CD4-positive, alpha-beta T cell (primary cell): Measurements from ENCODE around the gene TSC22D1. TPM values are rescaled to one million over a fixed set of nuclear protein-coding genes. Genes with fewer than 3 reads are reported as not detected.

Source experiments
- ATAC-seq: fragments of 200-7000 bp; cut with Tn5 transposase; one replicate; pipeline ENCODE4 v1.10.0; 2022; ENCODE audit warnings: mild to moderate bottlenecking; ENCODE audit not compliant: poor library complexity
- CTCF ChIA-PET: fragments of 350-600 bp; sonication (Branson Sonifier 250); formaldehyde crosslinking; loops from one replicate; lab custom pipeline; 2021; ENCODE audit warnings: antibody characterized with exemption, inconsistent platforms; lab: Charles Lee
- POLR2A ChIA-PET: fragments of 350-600 bp; sonication (Branson Sonifier 250); formaldehyde crosslinking; loops from one replicate; lab custom pipeline; 2021; ENCODE audit warnings: antibody characterized with exemption, inconsistent platforms; lab: Charles Lee
- DNase-seq, 14 experiments: peaks; one replicate each; pipeline ENCODE4 v3.0.0-alpha.2; 2013 to 2020; ENCODE audit warnings: mixed read lengths in 2 of 14
- H3K27ac ChIP-seq, 2 donors: one replicate each; pipeline versions ENCODE4 v1.5.1 to v1.7.0; 2013; ENCODE audit warnings: low read length in 2 of 2, low read depth in 1 of 2, mild to moderate bottlenecking in 1 of 2
- H3K27me3 ChIP-seq, 2 experiments: 1 replicate in 1 of 2; 2 replicates in 1 of 2; pipeline versions ENCODE4 v1.6.1 to v1.7.0; 2013; ENCODE audit warnings: low read length in 2 of 2, control low read depth in 1 of 2, mild to moderate bottlenecking in 1 of 2, moderate library complexity in 1 of 2; ENCODE audit not compliant: insufficient read depth in 2 of 2, control insufficient read depth in 1 of 2
- H3K36me3 ChIP-seq: one replicate; pipeline ENCODE4 v1.6.1; 2013; ENCODE audit warnings: low read length, control low read depth; ENCODE audit not compliant: insufficient read depth
- H3K4me1 ChIP-seq: one replicate; pipeline ENCODE4 v1.6.1; 2013; ENCODE audit warnings: low read length, control low read depth; ENCODE audit not compliant: insufficient read depth
- H3K4me3 ChIP-seq: one replicate; pipeline ENCODE4 v1.5.1; 2013; ENCODE audit warnings: mild to moderate bottlenecking, low read length, moderate library complexity
- H3K9me3 ChIP-seq, 2 experiments: 1 replicate in 1 of 2; 2 replicates in 1 of 2; pipeline versions ENCODE4 v1.6.1 to v1.7.0; 2013; ENCODE audit warnings: low read length in 2 of 2, mild to moderate bottlenecking in 2 of 2, control low read depth in 1 of 2, moderate library complexity in 1 of 2; ENCODE audit not compliant: control insufficient read depth in 1 of 2, insufficient read depth in 1 of 2
- H3K27ac Mint-ChIP-seq: one replicate; pipeline ENCODE4 v1.8.0; 2020; ENCODE audit warnings: mixed read lengths
- H3K27me3 Mint-ChIP-seq: one replicate; pipeline ENCODE4 v1.8.0; 2021; ENCODE audit warnings: mixed read lengths
- H3K36me3 Mint-ChIP-seq: one replicate; pipeline ENCODE4 v1.8.0; 2021; ENCODE audit warnings: low read depth, mixed read lengths
- H3K4me1 Mint-ChIP-seq: one replicate; pipeline ENCODE4 v1.8.0; 2021; ENCODE audit warnings: low read depth, mixed read lengths
- H3K4me3 Mint-ChIP-seq: one replicate; pipeline ENCODE4 v1.8.0; 2020; ENCODE audit warnings: mild to moderate bottlenecking, mixed read lengths
- H3K9me3 Mint-ChIP-seq: one replicate; pipeline ENCODE4 v1.8.0; 2020; ENCODE audit warnings: mixed read lengths
- intact Hi-C, 2 experiments: fragments of 100-400 bp; cut with DNase I in 1 of 2; cut with micrococcal nuclease in 1 of 2; formaldehyde crosslinking; loops; one replicate each; pipeline versions ENCODE4 v1.15.1 to v1.9.0; 2023 to 2025; cut with DNase I, micrococcal nuclease
- total RNA-seq, 174 experiments: library from RNA in 2 of 174; stranded (reverse) in 2 of 174; gene quantifications; one replicate each; pipeline ENCODE4 v1.2.3 and lab custom pipeline; 2021 to 2026
- TF ChIP-seq, protein P1 (sequence below): fragments of 200-600 bp; IDR thresholded peaks from one replicate; pipeline ENCODE4 v1.8.0; 2022; ENCODE audit warnings: antibody characterized with exemption, mild to moderate bottlenecking

The TSC22D1 gene
- total RNA-seq, 2 experiments from 2014 or later, result 24.0 to 26.5 TPM

GRCh38 chr13:44415815-44416214, 160.3 kb downstream of the TSC22D1 start:
- Histone ChIP-seq H3K4me1 (no peaks in the 10 kb centered on the region), H3K36me3 (no peaks in the 10 kb centered on the region), H3K27me3 (no peaks in the 10 kb centered on the region), H3K9me3 (peaks cover 0 to 4% of the 10 kb centered on the region in 2 experiments), H3K4me3 (no peak overlapping the region), H3K27ac (no peak overlapping the region)
- no peaks in the 10 kb centered on the region for H3K27me3 Mint-ChIP-seq
- TF ChIP-seq, protein P1, sequence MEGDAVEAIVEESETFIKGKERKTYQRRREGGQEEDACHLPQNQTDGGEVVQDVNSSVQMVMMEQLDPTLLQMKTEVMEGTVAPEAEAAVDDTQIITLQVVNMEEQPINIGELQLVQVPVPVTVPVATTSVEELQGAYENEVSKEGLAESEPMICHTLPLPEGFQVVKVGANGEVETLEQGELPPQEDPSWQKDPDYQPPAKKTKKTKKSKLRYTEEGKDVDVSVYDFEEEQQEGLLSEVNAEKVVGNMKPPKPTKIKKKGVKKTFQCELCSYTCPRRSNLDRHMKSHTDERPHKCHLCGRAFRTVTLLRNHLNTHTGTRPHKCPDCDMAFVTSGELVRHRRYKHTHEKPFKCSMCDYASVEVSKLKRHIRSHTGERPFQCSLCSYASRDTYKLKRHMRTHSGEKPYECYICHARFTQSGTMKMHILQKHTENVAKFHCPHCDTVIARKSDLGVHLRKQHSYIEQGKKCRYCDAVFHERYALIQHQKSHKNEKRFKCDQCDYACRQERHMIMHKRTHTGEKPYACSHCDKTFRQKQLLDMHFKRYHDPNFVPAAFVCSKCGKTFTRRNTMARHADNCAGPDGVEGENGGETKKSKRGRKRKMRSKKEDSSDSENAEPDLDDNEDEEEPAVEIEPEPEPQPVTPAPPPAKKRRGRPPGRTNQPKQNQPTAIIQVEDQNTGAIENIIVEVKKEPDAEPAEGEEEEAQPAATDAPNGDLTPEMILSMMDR, result no peak
- H3K27ac Mint-ChIP-seq, result no peak overlapping the region
- DNase-seq (no peak), ATAC-seq (no peak)
- H3K4me3 Mint-ChIP-seq, result no peak overlapping the region
- ChIA-PET POLR2A (no interaction called here), CTCF (no interaction called here)
- no peaks in the 10 kb centered on the region for H3K9me3 Mint-ChIP-seq
- H3K4me1 Mint-ChIP-seq, result no peaks in the 10 kb centered on the region
- H3K36me3 Mint-ChIP-seq, result no peaks in the 10 kb centered on the region
- intact Hi-C loops, result no loop called here

DNA sequence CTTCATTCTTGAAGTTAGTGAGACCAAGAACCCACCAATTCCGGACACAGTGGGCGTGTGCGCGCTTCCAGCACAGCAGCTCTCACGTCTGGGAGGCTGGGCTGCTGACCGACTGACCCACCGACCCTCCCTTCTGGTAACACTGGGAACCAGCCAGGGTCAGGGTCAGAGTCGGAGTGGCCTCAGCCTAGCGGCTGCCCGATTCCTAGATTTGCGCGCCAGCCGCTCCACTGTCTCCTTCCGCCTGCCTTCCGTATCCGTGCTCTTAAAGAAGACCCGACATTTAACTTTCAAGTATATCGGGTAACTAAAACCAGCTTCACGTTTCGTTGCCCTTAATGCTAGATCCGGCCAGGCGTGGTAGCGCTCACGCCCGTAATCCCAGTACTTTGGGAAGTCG, 161.4 kb downstream of the TSC22D1 start:
- H3K27ac ChIP-seq, result no peak overlapping the region
- no peak for ATAC-seq
- H3K27me3 ChIP-seq, result no peaks in the 10 kb centered on the region
- Mint-ChIP-seq H3K4me3 (no peak overlapping the region), H3K27ac (no peak overlapping the region), H3K9me3 (no peaks in the 10 kb centered on the region), H3K36me3 (no peaks in the 10 kb centered on the region), H3K27me3 (no peaks in the 10 kb centered on the region), H3K4me1 (no peaks in the 10 kb centered on the region)
- ChIA-PET POLR2A (no interaction called here), CTCF (no interaction called here)
- DNase-seq, result no peak
- TF ChIP-seq, protein P1, result no peak
- intact Hi-C loops, result no loop called here
- H3K4me3 ChIP-seq, result no peak overlapping the region
- no peaks in the 10 kb centered on the region for H3K36me3 ChIP-seq
- peaks cover 0 to 4% of the 10 kb centered on the region in 2 experiments for H3K9me3 ChIP-seq
- H3K4me1 ChIP-seq, result no peaks in the 10 kb centered on the region

DNA sequence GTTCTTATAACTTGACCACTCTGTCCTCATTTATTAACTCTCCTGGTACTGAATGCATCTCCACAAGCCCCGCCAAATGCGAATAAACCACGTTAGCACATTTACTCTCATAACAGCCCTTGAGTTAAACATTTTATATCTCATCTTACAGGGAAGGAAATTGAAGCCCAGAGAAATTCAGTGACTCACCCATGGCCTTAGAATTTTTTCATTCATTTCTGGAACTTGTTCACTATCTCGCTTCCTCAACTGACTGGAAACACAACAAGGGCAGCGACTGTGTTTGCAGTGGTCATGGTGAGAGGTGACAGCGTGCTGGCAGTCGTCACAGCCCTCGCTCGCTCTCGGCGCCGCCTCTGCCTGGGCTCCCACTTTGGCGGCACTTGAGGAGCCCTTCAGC, 163.0 kb downstream of the TSC22D1 start:
- Histone ChIP-seq H3K27me3 (no peaks in the 10 kb centered on the region), H3K27ac (no peak overlapping the region), H3K9me3 (peaks cover 0 to 4% of the 10 kb centered on the region in 2 experiments), H3K4me3 (no peak overlapping the region), H3K4me1 (no peaks in the 10 kb centered on the region), H3K36me3 (no peaks in the 10 kb centered on the region)
- Mint-ChIP-seq H3K4me3 (no peak overlapping the region), H3K4me1 (no peaks in the 10 kb centered on the region), H3K9me3 (no peaks in the 10 kb centered on the region), H3K27ac (no peak overlapping the region), H3K27me3 (no peaks in the 10 kb centered on the region), H3K36me3 (no peaks in the 10 kb centered on the region)
- ATAC-seq (no peak), DNase-seq (no peak)
- intact Hi-C loops, result no loop called here
- CTCF ChIA-PET, result no interaction called here
- TF ChIP-seq, protein P1, result no peak
- POLR2A ChIA-PET, result no interaction called here
